Inflammatory macrophage treated with lipopolysaccharide for 1 hour (primary cell): ENCODE data around the gene AGTPBP1.
"Not testable (repeated sequence)": the region's sequence is repeated elsewhere in the genome, so short reads cannot be mapped to it uniquely, and the experiment has no call there.

Experiments used
- DNase-seq, 2 donors: peaks; one replicate each; pipeline ENCODE4 v3.0.0-alpha.2; 2020 to 2022

The AGTPBP1 gene

DNA sequence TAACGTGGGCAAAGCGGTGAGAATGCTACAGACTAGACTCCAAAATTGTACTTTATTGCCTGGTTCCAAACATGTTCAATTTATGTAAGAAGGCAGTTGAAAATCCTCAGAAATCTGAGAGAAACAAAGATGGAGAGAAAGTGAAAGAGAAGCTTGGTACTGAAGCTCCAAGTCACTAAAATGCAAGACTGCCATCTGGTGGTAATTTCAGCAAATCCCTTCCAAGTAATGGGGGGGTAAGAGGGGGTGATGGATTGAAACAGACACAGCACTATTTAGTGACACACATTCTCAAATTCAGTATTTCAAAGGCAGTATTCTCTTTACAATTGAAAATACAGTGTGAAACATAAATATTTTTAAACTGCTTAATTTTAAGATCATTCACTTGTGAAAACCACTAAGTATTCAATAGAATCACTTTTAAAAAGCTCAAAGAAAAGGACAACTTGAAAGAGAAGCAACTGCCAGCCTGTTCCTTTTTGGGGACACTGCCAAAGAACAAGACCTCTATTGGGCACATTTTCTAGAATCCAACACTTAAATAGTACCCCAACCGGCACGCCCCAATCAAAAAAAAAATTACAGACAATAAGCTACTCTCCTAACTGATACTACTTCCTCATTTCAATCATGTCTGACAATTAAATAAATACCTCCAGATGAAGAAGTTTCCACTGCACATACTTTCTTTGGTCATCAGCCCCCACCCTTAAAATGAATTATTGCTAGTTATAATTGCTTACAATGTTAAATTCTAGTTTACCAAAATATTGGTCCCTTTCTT lies 131.5 kb downstream of the AGTPBP1 start:
- DNase-seq, result peak; percentile 47 to 84

DNA sequence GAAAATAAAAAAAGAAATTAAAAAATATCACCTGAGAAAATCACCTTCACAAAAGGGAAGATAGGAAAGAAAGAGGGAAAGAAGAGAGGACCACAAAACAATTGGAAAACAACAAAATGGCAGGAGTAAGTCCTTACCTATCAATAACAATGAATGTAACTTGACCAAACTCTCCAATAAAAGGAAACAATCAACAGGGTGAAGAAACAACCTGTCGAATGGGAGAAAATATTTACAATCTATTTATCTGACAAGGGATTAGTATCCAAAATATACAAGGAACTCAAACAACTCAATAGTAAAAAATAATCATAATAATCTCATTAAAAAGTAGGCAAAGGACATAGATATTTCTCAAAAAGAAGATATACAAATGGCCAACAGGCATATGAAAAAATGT lies 135.8 kb downstream of the AGTPBP1 start:
- DNase-seq, result no peak

DNA sequence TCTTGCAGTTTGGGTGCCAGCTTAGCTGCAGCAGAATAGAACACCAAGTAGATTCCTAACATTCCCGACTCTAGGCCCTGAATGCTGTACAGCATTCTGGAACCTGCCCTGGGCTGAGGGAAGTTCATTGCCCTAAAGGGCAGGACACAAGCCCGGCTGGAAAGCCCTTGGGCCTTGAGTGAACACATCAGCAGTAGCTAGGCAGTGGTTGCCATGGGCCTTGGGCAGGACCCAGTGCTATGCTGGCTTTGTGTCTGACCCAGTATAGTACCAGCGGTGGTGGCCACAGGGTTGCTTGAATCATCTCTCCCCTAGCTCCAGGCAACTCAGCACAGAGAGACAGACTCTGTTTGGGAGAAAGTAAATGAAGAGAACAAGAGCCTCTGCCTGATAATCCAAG lies 137.8 kb downstream of the AGTPBP1 start:
- no peak for DNase-seq

DNA sequence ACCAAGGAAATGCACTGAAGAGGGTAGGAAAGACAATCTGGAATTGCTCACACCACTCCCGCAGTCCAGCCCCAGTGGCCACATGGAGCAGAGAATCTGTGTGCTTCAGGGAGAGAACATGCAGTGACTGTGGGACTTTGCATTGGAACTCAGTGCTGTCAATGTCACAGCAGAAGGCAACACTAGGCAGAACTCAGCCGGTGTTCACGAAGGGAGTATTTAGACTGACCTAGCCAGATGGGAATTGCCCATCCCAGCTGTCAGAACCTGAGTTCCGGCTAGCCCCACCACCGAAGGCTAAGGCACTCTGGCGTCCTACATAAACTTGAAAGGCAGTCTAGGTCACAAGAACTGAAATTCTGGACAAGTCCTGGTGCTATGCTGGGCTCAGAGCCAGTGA lies 139.0 kb downstream of the AGTPBP1 start:
- no peak for DNase-seq

- DNase-seq, result no peak
These were observed 141.0 kb downstream of the AGTPBP1 start for GRCh38 chr9:85600675-85601263.

- no peak for DNase-seq
These were observed 142.1 kb downstream of the AGTPBP1 start for GRCh38 chr9:85599540-85600105.

DNA sequence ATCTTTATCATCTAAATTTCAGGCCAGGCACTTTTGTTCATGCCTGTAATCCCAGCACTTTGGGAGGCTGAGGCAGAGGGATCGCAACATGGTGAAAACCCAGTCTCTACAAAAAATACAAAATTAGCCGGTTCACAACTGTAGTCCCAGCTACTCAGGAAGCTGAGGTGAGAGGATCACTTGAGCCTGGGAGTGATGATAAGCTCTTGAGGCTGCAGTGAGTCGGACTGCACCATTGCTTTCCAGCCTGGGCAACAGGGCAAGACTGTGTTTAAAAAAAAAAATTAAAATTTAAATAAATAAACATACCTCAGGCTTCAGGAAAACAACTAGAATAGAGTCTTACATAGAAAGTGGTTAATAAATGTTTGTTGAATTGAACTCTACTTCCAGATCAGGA lies 147.4 kb downstream of the AGTPBP1 start:
- no peak for DNase-seq

DNA sequence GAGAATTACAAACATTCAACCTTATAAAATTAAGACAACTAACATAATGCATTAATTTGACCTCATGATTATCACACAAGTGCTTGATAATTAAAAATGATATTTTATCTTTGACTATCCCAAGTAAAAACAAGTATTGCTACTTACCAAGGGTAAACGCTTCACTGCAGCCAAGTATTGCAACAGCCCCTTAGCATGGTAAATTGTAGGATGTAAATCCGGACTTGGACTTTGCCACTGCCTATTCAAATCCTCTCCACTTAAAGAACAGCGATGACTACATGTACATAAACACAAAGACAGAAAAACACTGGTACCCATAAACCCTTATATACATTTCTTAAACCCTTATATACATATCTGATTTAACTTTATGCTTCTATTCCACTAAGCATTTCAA lies 155.1 kb downstream of the AGTPBP1 start:
- no peak for DNase-seq

- DNase-seq, result no peak
These were observed 164.3 kb downstream of the AGTPBP1 start for GRCh38 chr9:85577353-85577952.

GRCh38 chr9:85575868-85576267 lies 165.9 kb downstream of the AGTPBP1 start:
- no peak for DNase-seq

GRCh38 chr9:85573546-85573945 lies 168.2 kb downstream of the AGTPBP1 start:
- DNase-seq, result not testable (repeated sequence)

GRCh38 chr9:85572917-85573316 lies 168.8 kb downstream of the AGTPBP1 start:
- DNase-seq, result not testable (repeated sequence)

GRCh38 chr9:85569988-85570387 lies 171.8 kb downstream of the AGTPBP1 start:
- no peak for DNase-seq

DNA sequence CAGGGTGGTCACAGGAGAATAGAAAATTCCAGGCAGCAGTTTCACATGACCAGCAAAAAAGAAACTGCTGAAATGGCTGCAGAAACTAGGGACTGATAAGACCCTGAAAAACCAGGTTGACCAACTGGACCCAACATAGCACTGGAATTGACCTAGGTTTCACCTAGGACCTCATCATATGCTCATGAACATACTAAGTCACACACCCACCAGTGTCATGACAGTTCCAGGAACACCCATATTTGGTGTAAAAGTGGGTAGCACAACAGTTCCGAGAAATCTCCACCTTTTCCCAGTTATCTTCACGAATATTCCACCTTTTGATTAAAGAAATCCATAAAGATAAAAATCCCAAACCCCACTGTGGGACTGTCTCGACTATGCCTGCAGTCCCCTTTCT lies 182.2 kb downstream of the AGTPBP1 start:
- no peak for DNase-seq

DNA sequence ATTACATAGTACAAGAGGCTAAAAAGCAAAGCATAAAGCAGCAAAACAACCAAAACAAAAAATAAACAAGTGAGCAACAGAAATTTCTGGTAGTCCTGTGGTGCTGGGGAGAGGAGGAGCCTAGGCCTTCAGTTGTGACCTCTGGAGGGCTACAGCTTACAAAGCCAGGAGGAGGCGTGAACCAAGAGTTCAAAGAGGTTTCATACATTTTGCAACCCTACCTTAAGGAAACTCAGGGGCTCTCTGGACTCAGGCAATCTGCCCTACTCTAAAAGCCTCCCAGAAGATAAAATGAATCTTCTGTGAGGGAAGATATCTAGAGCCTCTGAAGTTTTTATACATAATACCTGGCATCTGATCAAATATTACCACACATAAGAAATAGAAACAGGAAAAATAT lies 187.4 kb downstream of the AGTPBP1 start:
- no peak for DNase-seq

DNA sequence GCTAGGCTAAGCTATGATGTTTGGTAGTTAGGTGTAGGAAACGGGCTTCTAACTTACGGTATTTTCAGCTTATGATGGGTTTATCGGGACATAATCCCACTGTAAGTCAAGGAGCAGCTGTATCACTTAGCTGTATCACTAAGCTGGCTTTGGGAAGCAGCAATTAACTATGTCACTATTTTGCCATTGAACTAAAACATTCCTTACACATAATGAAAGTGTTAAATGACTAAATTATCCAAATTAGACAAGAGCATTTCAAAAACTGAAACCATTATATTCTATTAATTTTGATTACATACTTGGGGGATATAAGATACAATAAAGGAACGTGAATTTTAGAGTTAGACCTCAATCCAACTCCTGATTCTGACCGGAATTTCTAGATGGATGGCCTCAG lies 188.3 kb downstream of the AGTPBP1 start:
- DNase-seq, result no peak

- no peak for DNase-seq
These were observed 194.2 kb downstream of the AGTPBP1 start for GRCh38 chr9:85547599-85547998.

DNA sequence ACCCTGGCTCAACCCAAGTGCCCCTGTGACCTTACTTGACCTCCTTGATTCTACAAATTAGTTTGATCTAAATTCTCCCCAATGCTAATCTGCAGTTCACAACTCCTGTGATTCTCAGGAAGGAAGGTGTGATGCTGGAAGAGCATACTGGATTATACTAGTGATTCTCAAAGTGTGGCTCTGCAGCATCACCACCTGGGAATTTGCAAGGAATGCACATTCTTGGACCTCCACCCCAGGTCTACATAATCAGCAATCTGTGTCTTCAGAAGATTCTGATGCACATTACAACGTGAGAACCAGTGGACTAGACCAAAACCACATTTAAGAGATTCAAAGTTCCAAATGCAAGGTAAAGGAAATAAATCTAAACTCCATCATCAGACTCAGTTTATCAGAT lies 198.6 kb downstream of the AGTPBP1 start:
- no peak for DNase-seq

DNA sequence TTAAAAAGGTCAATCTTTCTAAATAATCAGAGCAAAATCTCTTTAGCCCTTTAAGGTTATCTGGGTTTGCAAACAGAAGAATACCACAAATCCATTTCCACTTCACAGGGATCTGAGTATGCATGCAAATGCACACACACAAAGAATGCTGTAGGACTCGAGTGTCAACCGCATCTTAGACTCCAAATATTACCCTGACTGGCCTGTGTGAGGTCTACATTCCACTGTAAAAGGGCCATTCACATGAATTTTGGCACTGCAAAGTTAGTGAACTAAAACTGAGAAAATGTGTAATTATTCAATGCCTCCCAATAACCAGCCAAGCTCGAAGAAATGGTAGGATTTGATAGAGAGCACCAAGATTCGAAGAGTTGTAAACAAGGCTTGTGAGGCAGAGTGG lies 199.9 kb downstream of the AGTPBP1 start:
- DNase-seq, result no peak

DNA sequence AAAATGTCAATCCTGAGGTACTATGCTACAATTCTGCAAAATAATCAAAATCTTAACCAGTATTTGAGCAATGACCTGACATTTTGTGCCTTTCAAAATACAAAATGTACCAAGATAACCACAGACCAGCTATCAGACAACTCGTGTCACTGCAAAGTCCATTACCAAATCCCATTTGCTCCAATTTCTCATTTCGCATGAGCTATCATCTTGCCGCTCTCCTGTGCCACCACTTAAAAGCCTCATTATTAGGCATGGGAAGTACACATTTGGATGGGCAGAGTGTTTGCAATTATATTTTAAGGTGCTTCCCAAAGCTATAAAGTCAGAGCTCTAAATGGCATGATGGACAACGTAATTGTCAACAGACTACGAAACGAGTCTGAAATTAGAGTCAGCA lies 205.2 kb downstream of the AGTPBP1 start:
- no peak for DNase-seq

DNA sequence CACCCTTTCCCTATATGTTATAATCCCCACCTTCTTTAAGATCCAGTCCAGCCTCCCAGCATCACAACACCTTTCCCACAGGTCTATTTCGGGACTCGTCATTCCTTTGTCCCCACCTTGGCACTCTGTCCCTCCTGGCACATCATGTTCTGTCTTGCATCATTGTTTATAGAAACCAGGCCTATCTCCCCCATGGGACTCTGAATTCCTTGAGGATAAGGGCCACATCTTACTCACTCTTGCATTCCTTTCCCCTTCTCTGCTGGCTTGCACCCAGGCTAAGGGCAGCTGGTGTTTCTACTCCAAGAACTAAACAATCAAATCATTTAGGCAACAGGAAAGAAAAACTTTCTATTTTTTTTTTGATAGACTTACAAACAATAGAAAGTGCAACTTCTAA lies 205.7 kb downstream of the AGTPBP1 start:
- no peak for DNase-seq

- peak; percentile 20 to 44 for DNase-seq
These were observed 207.4 kb downstream of the AGTPBP1 start for GRCh38 chr9:85534340-85534739.

GRCh38 chr9:85533538-85533937 lies 208.2 kb downstream of the AGTPBP1 start:
- no peak for DNase-seq

DNA sequence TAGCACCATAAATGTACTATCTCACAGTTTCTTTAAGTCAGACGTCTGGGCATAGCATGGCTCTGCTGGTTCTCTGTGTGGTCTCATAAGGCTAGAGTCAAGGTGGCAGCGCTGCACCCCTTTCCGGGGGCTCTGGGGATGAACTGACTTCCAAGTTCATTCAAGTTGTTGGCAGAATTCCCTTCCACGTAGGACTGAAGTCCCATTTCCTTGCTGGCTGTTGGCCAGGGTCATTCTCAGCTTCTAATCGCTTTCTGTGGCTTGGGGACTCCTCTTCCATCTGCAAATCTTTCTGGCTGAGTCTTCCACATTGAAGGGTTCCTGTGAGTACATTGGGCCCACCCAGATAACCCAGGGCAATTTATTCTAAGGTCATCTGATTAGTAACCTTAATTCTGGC lies 211.0 kb downstream of the AGTPBP1 start:
- no peak for DNase-seq
